Mucosa of descending colon (tissue), 3 donors: ENCODE measurements around the gene DCP1B. TPM values are rescaled to one million over a fixed set of nuclear protein-coding genes. Genes with fewer than 3 reads are reported as not detected.

Experiments used
- ATAC-seq: fragments of 200-7000 bp; cut with Tn5 transposase; one replicate; pipeline ENCODE4 v1.9.1; 2020; ENCODE audit warnings: mild to moderate bottlenecking, moderate library complexity
- DNase-seq, 3 donors: peaks; one replicate each; pipeline ENCODE4 v3.0.0-alpha.2; 2020
- H3K36me3 ChIP-seq: fragments of 200-600 bp; one replicate; pipeline ENCODE4 v1.8.0; 2021; ENCODE audit warnings: low read depth, mild to moderate bottlenecking
- H3K4me1 ChIP-seq: fragments of 200-600 bp; one replicate; pipeline ENCODE4 v1.8.0; 2021; ENCODE audit warnings: low read depth, mild to moderate bottlenecking
- H3K4me3 ChIP-seq: fragments of 200-600 bp; one replicate; pipeline ENCODE4 v1.8.0; 2021; ENCODE audit warnings: mild to moderate bottlenecking
- H3K9me3 ChIP-seq: fragments of 200-600 bp; one replicate; pipeline ENCODE4 v1.8.0; 2021; ENCODE audit warnings: mild to moderate bottlenecking
- intact Hi-C, 2 donors: fragments of 100-400 bp; cut with DNase I in 1 of 2; cut with micrococcal nuclease in 1 of 2; formaldehyde crosslinking; loops; one replicate each; pipeline versions ENCODE4 v1.11.0 to v1.11.1; 2022; cut with DNase I, micrococcal nuclease
- total RNA-seq, 3 donors: library from RNA; stranded (reverse); fragmentation: NEBNext Ultra II Directional in 2 of 3; extraction: Animal tissue kit (Norgen Biotek cat#: 25700) in 2 of 3; gene quantifications; one replicate each; pipeline versions ENCODE4 v1.2.1 to v1.2.4, GENCODE V29; 2021 to 2023
- TF ChIP-seq, protein P1 (sequence below): fragments of 200-600 bp; IDR thresholded peaks from one replicate; pipeline ENCODE4 v1.8.0; 2022; ENCODE audit warnings: antibody characterized with exemption, mild to moderate bottlenecking
- donor health status: DM: no; HTN: no; CAD: no; lungs with moderate emphysema.
- donor health status: DM: no; HTN: no; CAD: no.
- donor health status: DM: no; HTN: yes; CAD: no.

Gene DCP1B
- total RNA-seq, 3 donors from 2014 or later: 10.1 to 27.3 (median 12.6) TPM

DNA sequence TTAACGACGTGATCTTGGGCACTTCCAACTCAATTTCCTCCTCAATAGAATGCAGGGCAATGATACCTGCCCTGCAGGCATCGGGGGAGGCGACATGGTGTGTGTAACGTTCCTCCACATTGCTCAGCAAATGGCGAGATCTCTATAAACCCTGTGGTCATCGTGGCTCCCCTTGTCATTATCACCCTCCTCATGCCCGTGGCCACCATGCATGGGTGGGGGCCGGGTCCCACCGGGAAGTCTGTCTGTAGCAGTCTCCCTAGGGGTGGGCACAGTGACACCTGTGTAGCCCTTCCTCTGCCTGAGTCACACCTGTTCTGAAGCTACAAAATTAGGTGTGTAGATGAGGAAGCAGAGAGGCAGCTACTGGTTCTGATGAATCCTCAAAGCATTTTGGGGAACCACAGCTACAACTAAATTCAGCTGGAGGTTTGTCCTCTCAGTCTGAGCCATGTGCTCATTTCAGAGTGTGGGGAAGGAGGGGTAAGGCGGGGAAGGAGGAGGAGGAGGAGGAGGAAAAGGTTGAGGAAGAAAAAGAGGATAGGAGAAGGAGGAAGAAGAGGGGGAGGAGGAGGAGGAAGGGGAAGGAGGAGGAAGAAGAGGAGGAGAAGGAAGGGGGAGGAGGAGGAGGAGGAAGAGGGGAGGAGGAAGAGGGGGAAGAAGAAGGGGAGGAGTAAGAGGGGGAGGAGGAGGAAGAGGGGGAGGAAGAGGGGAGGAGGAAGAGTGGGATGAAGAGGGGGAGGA lies 74.8 kb downstream of the DCP1B start:
- H3K4me1 ChIP-seq: peaks cover 12% of the 10 kb centered on the region
- no peaks in the 10 kb centered on the region for H3K9me3 ChIP-seq
- no peak overlapping the region for H3K4me3 ChIP-seq
- intact Hi-C loops: no loop called here
- DNase-seq (no peak), ATAC-seq (no peak)
- TF ChIP-seq, protein P1, sequence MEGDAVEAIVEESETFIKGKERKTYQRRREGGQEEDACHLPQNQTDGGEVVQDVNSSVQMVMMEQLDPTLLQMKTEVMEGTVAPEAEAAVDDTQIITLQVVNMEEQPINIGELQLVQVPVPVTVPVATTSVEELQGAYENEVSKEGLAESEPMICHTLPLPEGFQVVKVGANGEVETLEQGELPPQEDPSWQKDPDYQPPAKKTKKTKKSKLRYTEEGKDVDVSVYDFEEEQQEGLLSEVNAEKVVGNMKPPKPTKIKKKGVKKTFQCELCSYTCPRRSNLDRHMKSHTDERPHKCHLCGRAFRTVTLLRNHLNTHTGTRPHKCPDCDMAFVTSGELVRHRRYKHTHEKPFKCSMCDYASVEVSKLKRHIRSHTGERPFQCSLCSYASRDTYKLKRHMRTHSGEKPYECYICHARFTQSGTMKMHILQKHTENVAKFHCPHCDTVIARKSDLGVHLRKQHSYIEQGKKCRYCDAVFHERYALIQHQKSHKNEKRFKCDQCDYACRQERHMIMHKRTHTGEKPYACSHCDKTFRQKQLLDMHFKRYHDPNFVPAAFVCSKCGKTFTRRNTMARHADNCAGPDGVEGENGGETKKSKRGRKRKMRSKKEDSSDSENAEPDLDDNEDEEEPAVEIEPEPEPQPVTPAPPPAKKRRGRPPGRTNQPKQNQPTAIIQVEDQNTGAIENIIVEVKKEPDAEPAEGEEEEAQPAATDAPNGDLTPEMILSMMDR: no peak
- H3K36me3 ChIP-seq: no peaks in the 10 kb centered on the region

GRCh38 chr12:1928439-1929121 lies 75.7 kb downstream of the DCP1B start:
- Histone ChIP-seq H3K4me1 (peaks cover 12% of the 10 kb centered on the region), H3K36me3 (no peaks in the 10 kb centered on the region), H3K4me3 (no peak overlapping the region), H3K9me3 (no peaks in the 10 kb centered on the region)
- ATAC-seq (no peak), DNase-seq (no peak)
- TF ChIP-seq, protein P1: no peak
- intact Hi-C loops: no loop called here

DNA sequence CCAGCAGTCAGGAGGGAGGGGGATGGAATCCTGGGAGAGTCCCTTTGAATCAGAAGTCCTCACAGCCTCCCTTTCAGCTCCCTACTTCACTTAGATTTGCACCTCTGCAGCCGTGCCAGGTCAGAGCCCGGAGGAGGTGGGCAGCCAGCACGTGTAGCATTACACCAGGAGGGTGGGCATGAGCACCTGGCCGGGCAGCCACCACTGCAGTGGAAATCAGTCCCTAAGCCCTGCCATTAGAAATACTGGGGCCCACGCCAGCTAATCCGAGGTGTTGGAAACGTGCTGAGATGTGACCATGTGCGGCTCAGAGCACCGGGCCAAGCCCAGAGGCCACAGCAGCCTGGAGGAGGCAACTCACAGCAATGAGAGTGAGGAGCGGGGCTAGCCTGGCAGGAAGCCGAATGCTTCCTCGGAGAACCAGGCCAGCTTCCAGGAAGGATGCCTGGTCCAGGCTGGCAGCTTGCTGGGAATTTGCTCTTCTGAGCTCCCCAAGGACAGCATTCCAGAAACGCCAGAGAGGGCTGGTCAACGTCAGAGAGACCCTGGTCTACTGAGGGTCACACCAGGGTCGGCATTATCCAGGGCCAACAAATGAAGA lies 76.4 kb downstream of the DCP1B start:
- no peaks in the 10 kb centered on the region for H3K36me3 ChIP-seq
- H3K4me1 ChIP-seq: peaks cover 12% of the 10 kb centered on the region
- ATAC-seq: no peak
- H3K4me3 ChIP-seq: no peak overlapping the region
- intact Hi-C loops: no loop called here
- TF ChIP-seq, protein P1: no peak
- H3K9me3 ChIP-seq: no peaks in the 10 kb centered on the region
- DNase-seq: no peak

- H3K4me1 ChIP-seq: peaks cover 5% of the 10 kb centered on the region
- ATAC-seq (no peak), DNase-seq (no peak)
- H3K9me3 ChIP-seq: no peaks in the 10 kb centered on the region
- intact Hi-C loops: no loop called here
- H3K4me3 ChIP-seq: no peak overlapping the region
- TF ChIP-seq, protein P1: no peak
- no peaks in the 10 kb centered on the region for H3K36me3 ChIP-seq
These were observed 77.1 kb downstream of the DCP1B start for GRCh38 chr12:1927051-1927680.

DNA sequence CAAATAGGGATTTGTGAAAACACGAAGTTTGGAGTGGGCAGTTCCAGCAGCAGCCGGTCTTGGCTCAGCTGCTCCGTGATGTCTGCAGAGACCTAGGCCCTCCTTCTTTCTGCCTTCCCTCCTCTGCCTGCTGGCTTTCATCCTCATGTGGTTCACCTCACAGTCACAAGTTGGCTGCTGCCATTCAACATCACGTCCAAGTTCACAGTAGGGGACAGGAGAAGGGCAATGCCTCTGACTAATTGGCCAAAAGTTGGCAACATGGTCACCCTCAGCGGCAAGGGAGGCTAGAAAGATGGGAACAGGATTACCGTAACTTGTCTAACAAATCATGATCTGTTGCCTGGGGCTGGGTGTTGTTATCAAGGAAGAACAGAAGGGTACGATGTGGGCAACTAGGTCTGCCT lies 78.0 kb downstream of the DCP1B start:
- intact Hi-C loops: no loop called here
- Histone ChIP-seq H3K4me1 (no peaks in the 10 kb centered on the region), H3K4me3 (no peak overlapping the region), H3K36me3 (no peaks in the 10 kb centered on the region), H3K9me3 (no peaks in the 10 kb centered on the region)
- DNase-seq (no peak), ATAC-seq (no peak)
- TF ChIP-seq, protein P1: no peak
